ENCODE results near the gene LRP1.

- TF ChIP-seq, protein P1, sequence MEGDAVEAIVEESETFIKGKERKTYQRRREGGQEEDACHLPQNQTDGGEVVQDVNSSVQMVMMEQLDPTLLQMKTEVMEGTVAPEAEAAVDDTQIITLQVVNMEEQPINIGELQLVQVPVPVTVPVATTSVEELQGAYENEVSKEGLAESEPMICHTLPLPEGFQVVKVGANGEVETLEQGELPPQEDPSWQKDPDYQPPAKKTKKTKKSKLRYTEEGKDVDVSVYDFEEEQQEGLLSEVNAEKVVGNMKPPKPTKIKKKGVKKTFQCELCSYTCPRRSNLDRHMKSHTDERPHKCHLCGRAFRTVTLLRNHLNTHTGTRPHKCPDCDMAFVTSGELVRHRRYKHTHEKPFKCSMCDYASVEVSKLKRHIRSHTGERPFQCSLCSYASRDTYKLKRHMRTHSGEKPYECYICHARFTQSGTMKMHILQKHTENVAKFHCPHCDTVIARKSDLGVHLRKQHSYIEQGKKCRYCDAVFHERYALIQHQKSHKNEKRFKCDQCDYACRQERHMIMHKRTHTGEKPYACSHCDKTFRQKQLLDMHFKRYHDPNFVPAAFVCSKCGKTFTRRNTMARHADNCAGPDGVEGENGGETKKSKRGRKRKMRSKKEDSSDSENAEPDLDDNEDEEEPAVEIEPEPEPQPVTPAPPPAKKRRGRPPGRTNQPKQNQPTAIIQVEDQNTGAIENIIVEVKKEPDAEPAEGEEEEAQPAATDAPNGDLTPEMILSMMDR (IDR thresholded peaks at IDR 0.05; ENCODE audit: low read depth, low read length, missing input control) = no peak
- peak; percentile 94 for TF ChIP-seq TAF1 (conservative IDR thresholded peaks at IDR 0.05)
- TF ChIP-seq, protein P2, sequence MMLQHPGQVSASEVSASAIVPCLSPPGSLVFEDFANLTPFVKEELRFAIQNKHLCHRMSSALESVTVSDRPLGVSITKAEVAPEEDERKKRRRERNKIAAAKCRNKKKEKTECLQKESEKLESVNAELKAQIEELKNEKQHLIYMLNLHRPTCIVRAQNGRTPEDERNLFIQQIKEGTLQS (IDR thresholded peaks at IDR 0.05) = no peak
- TF ChIP-seq YY1 (IDR thresholded peaks at IDR 0.05) = peak; percentile 56
- TF ChIP-seq, protein P3, sequence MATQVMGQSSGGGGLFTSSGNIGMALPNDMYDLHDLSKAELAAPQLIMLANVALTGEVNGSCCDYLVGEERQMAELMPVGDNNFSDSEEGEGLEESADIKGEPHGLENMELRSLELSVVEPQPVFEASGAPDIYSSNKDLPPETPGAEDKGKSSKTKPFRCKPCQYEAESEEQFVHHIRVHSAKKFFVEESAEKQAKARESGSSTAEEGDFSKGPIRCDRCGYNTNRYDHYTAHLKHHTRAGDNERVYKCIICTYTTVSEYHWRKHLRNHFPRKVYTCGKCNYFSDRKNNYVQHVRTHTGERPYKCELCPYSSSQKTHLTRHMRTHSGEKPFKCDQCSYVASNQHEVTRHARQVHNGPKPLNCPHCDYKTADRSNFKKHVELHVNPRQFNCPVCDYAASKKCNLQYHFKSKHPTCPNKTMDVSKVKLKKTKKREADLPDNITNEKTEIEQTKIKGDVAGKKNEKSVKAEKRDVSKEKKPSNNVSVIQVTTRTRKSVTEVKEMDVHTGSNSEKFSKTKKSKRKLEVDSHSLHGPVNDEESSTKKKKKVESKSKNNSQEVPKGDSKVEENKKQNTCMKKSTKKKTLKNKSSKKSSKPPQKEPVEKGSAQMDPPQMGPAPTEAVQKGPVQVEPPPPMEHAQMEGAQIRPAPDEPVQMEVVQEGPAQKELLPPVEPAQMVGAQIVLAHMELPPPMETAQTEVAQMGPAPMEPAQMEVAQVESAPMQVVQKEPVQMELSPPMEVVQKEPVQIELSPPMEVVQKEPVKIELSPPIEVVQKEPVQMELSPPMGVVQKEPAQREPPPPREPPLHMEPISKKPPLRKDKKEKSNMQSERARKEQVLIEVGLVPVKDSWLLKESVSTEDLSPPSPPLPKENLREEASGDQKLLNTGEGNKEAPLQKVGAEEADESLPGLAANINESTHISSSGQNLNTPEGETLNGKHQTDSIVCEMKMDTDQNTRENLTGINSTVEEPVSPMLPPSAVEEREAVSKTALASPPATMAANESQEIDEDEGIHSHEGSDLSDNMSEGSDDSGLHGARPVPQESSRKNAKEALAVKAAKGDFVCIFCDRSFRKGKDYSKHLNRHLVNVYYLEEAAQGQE (IDR thresholded peaks at IDR 0.05) = peak; percentile 76
- TF ChIP-seq, protein P4, sequence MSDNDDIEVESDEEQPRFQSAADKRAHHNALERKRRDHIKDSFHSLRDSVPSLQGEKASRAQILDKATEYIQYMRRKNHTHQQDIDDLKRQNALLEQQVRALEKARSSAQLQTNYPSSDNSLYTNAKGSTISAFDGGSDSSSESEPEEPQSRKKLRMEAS (IDR thresholded peaks at IDR 0.05) = no peak
- no peak for TF ChIP-seq GABPA (IDR thresholded peaks at IDR 0.05 in 1 of 2, conservative IDR thresholded peaks at IDR 0.05 in 1 of 2)
- no peak for TF ChIP-seq FOXA2 (IDR thresholded peaks at IDR 0.05)
- peak; percentile 71 for TF ChIP-seq SP1 (IDR thresholded peaks at IDR 0.05)
- no peak for TF ChIP-seq EGR1 (IDR thresholded peaks at IDR 0.05; ENCODE audit: low read depth in 2 of 2)
- TF ChIP-seq FOXA1 (IDR thresholded peaks at IDR 0.05) = no peak
- peak; percentile 44 for TF ChIP-seq HNF4G (IDR thresholded peaks at IDR 0.05)
Measured at GRCh38 chr12:57230381-57231155, 102.3 kb downstream of the LRP1 start.
